HG02885 (cell line): ENCODE measurements around the gene R3HDML.

Experiments used
- ATAC-seq: cut with Tn5 transposase; IDR thresholded peaks from one replicate; pipeline ENCODE4 v1.9.1; 2021; ENCODE audit warnings: mild to moderate bottlenecking; ENCODE audit not compliant: unreplicated experiment, poor library complexity

R3HDML gene

GRCh38 chr20:44357555-44358125, 20.8 kb downstream of the R3HDML start:
- ATAC-seq = no peak

- no peak for ATAC-seq
Measured at GRCh38 chr20:44358776-44359175, 21.9 kb downstream of the R3HDML start.

- no peak for ATAC-seq
Measured at GRCh38 chr20:44360221-44360620, 23.4 kb downstream of the R3HDML start.

GRCh38 chr20:44361021-44361420, 24.2 kb downstream of the R3HDML start:
- ATAC-seq = no peak

- no peak for ATAC-seq
Measured at GRCh38 chr20:44362466-44362940, 25.7 kb downstream of the R3HDML start.

- no peak for ATAC-seq
Measured at GRCh38 chr20:44364068-44364467, 27.2 kb downstream of the R3HDML start.

GRCh38 chr20:44364780-44365179, 27.9 kb downstream of the R3HDML start:
- ATAC-seq = no peak

- no peak for ATAC-seq
Measured at GRCh38 chr20:44367746-44368145, 30.9 kb downstream of the R3HDML start.

- no peak for ATAC-seq
Measured at GRCh38 chr20:44370639-44371218, 33.9 kb downstream of the R3HDML start.

- ATAC-seq = no peak
Measured at GRCh38 chr20:44382641-44383040, 45.8 kb downstream of the R3HDML start.

- ATAC-seq = peak; percentile 55
Measured at GRCh38 chr20:44384423-44385027, 47.7 kb downstream of the R3HDML start.

- peak; percentile 58 for ATAC-seq
Measured at GRCh38 chr20:44388466-44389023, 51.7 kb downstream of the R3HDML start.

- no peak for ATAC-seq
Measured at GRCh38 chr20:44389871-44390270, 53.0 kb downstream of the R3HDML start.

- ATAC-seq = no peak
Measured at GRCh38 chr20:44390280-44390679, 53.4 kb downstream of the R3HDML start.

- ATAC-seq = no peak
Measured at GRCh38 chr20:44392088-44392775, 55.4 kb downstream of the R3HDML start.

- no peak for ATAC-seq
Measured at GRCh38 chr20:44392776-44393607, 56.1 kb downstream of the R3HDML start.

- ATAC-seq = no peak
Measured at GRCh38 chr20:44393608-44394451, 57.0 kb downstream of the R3HDML start.

GRCh38 chr20:44394452-44394701, 57.5 kb downstream of the R3HDML start:
- no peak for ATAC-seq

GRCh38 chr20:44394702-44395460, 58.0 kb downstream of the R3HDML start:
- ATAC-seq = no peak
